ENCODE results near the gene PKMYT1. TPM values are rescaled to one million over a fixed set of nuclear protein-coding genes. Genes with fewer than 3 reads are reported as not detected.
A peak's percentile ranks its signal among the peaks of the same experiment; 100 is the strongest.

The PKMYT1 gene
- total RNA-seq, 2 donors from 2014 or later = 88.5 to 101 TPM

DNA sequence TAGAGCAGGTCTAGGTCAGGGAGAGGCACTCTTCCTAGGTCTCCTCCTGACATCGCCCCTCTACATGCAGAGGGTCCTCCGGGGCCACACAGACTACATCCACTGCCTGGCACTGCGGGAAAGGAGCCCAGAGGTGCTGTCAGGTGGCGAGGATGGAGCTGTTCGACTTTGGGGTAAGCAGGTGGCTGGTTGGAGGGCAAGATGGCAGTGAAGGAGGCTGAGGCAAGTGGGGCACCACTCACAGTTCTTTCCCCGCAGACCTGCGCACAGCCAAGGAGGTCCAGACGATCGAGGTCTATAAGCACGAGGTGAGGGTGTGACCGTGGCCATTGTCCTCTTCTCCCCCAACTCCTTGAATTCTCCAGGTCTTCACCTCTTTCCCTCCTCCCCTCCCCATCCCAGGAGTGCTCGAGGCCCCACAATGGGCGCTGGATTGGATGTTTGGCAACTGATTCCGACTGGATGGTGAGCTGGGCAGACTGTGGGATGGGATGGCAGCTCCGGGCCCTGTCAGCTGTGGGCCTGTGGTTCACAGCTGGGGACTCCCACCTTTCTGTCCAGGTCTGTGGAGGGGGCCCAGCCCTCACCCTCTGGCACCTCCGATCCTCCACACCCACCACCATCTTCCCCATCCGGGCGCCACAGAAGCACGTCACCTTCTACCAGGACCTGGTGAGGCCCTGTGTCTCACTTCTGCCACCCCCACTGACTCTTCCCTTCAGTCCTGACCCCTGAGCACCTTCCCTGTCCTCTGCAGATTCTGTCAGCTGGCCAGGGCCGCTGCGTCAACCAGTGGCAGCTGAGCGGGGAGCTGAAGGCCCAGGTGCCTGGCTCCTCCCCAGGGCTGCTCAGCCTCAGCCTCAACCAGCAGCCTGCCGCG lies 46.6 kb upstream of the PKMYT1 start:
- Histone ChIP-seq H3K36me3 (ENCODE audit: control insufficient read depth, insufficient read depth, low read length) (peaks cover 28% of the 10 kb centered on the region), H3K4me3 (ENCODE audit: low read length) (no peak overlapping the region), H3K27ac (ENCODE audit: low read depth, low read length) (no peak overlapping the region), H3K4me1 (ENCODE audit: control insufficient read depth, insufficient read depth, low read length) (peaks cover 10% of the 10 kb centered on the region), H3K9me3 (ENCODE audit: control insufficient read depth, low read length) (no peaks in the 10 kb centered on the region), H3K9ac (ENCODE audit: extremely low read depth, low read length, poor library complexity, severe bottlenecking) (no peak overlapping the region), H3K27me3 (ENCODE audit: control insufficient read depth, insufficient read depth, low read length, poor library complexity, severe bottlenecking) (peaks cover 4% of the 10 kb centered on the region)
- Mint-ChIP-seq H3K27me3 (ENCODE audit: insufficient read depth) (peaks cover 23% of the 10 kb centered on the region), H3K36me3 (ENCODE audit: low read depth) (peaks cover 23% of the 10 kb centered on the region), H3K4me3 (no peak overlapping the region), H3K4me1 (peaks cover 17% of the 10 kb centered on the region), H3K27ac (no peak overlapping the region), H3K9me3 (no peaks in the 10 kb centered on the region)
- DNase-seq = peak; percentile 66
- WGBS, 2 experiments (ENCODE audit: insufficient coverage in 1 of 2, insufficient read length in 1 of 2) = 95 to 96% methylated on average over 20 to 24 of the region's 24 CpGs
- TF ChIP-seq, protein P1, sequence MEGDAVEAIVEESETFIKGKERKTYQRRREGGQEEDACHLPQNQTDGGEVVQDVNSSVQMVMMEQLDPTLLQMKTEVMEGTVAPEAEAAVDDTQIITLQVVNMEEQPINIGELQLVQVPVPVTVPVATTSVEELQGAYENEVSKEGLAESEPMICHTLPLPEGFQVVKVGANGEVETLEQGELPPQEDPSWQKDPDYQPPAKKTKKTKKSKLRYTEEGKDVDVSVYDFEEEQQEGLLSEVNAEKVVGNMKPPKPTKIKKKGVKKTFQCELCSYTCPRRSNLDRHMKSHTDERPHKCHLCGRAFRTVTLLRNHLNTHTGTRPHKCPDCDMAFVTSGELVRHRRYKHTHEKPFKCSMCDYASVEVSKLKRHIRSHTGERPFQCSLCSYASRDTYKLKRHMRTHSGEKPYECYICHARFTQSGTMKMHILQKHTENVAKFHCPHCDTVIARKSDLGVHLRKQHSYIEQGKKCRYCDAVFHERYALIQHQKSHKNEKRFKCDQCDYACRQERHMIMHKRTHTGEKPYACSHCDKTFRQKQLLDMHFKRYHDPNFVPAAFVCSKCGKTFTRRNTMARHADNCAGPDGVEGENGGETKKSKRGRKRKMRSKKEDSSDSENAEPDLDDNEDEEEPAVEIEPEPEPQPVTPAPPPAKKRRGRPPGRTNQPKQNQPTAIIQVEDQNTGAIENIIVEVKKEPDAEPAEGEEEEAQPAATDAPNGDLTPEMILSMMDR (conservative IDR thresholded peaks at IDR 0.05) = no peak

DNA sequence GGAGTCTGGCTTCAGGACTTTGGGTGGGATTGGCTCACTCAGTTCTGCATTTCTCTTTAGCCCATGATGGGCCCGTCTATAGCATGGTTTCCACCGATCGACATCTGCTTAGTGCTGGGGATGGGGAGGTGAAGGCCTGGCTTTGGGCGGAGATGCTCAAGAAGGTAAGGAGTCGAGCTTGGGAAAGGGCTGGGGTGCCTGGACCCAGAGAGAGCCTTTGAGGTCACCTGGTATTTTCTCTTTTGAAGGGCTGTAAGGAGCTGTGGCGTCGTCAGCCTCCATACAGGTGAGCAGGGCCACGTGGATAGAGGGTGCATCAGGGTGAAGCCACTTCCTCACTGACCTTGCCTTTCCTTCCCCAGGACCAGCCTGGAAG lies 45.7 kb upstream of the PKMYT1 start:
- peaks cover 23% of the 10 kb centered on the region for H3K36me3 Mint-ChIP-seq (ENCODE audit: low read depth)
- no peak overlapping the region for H3K4me3 ChIP-seq (ENCODE audit: low read length)
- TF ChIP-seq, protein P1 (conservative IDR thresholded peaks at IDR 0.05) = no peak
- H3K27ac ChIP-seq (ENCODE audit: low read depth, low read length) = no peak overlapping the region
- peaks cover 22% of the 10 kb centered on the region for H3K4me1 Mint-ChIP-seq
- no peaks in the 10 kb centered on the region for H3K9me3 Mint-ChIP-seq
- WGBS, 2 experiments (ENCODE audit: insufficient coverage in 1 of 2, insufficient read length in 1 of 2) = 92 to 95% methylated on average over 7 to 8 of the region's 8 CpGs
- no peak overlapping the region for H3K9ac ChIP-seq (ENCODE audit: extremely low read depth, low read length, poor library complexity, severe bottlenecking)
- no peak overlapping the region for H3K27ac Mint-ChIP-seq
- peak; percentile 35 for DNase-seq
- no peak overlapping the region for H3K4me3 Mint-ChIP-seq
- H3K27me3 ChIP-seq (ENCODE audit: control insufficient read depth, insufficient read depth, low read length, poor library complexity, severe bottlenecking) = peaks cover 4% of the 10 kb centered on the region
- H3K9me3 ChIP-seq (ENCODE audit: control insufficient read depth, low read length) = no peaks in the 10 kb centered on the region
- H3K4me1 ChIP-seq (ENCODE audit: control insufficient read depth, insufficient read depth, low read length) = peaks cover 12% of the 10 kb centered on the region
- peaks cover 30% of the 10 kb centered on the region for H3K36me3 ChIP-seq (ENCODE audit: control insufficient read depth, insufficient read depth, low read length)
- peaks cover 23% of the 10 kb centered on the region for H3K27me3 Mint-ChIP-seq (ENCODE audit: insufficient read depth)

DNA sequence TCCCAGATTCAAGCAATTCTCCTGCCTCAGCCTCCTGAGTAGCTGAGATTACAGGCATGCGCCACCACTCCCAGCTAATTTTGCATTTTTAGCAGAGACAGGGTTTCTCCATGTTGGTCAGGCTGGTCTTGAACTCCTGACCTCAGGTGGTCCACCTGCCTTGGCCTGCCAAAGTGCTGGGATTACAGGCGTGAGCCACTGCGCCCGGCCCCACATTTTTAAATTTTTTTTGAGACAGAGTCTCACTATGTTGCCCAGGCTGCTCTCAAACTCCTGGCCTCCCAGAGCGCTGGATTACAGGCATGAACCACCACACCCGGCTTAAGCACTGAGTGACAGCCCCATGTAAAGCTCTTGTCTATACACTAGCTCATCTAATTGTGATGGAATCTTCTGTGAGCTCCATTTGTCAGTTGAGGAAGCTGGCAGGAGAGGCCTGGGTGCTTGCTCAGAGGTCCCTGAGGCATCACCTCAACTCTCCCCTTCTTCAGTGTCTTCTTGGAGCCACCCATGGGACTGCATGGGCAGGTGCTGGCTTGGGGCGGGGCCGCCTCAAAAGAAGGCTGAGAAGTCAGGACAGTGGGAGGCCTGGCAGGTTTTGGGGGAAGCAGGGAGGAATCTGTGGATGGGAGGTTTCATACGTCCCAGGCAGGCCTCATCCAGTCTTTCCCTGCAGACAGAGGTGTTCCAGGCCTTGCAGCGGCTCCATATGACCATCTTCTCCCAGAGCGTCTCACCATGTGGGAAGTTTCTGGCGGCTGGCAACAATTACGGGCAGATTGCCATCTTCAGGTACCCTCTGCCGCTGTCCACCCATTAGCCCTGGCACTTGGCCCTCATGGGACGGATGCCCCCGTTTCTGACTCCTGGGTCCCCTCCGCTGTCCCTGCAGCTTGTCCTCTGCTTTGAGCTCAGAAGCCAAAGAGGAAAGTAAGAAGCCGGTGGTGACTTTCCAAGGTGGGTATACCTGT lies 45.1 kb upstream of the PKMYT1 start:
- TF ChIP-seq, protein P1 (conservative IDR thresholded peaks at IDR 0.05) = no peak
- Histone ChIP-seq H3K9me3 (ENCODE audit: control insufficient read depth, low read length) (no peaks in the 10 kb centered on the region), H3K9ac (ENCODE audit: extremely low read depth, low read length, poor library complexity, severe bottlenecking) (no peak overlapping the region), H3K27ac (ENCODE audit: low read depth, low read length) (no peak overlapping the region), H3K4me1 (ENCODE audit: control insufficient read depth, insufficient read depth, low read length) (peaks cover 12% of the 10 kb centered on the region), H3K4me3 (ENCODE audit: low read length) (no peak overlapping the region), H3K36me3 (ENCODE audit: control insufficient read depth, insufficient read depth, low read length) (peaks cover 30% of the 10 kb centered on the region), H3K27me3 (ENCODE audit: control insufficient read depth, insufficient read depth, low read length, poor library complexity, severe bottlenecking) (peaks cover 4% of the 10 kb centered on the region)
- H3K9me3 Mint-ChIP-seq = no peaks in the 10 kb centered on the region
- DNase-seq = peak; percentile 51
- peak overlapping the region; percentile 83 for H3K4me3 Mint-ChIP-seq
- peaks cover 22% of the 10 kb centered on the region for H3K4me1 Mint-ChIP-seq
- peaks cover 19% of the 10 kb centered on the region for H3K27me3 Mint-ChIP-seq (ENCODE audit: insufficient read depth)
- no peak overlapping the region for H3K27ac Mint-ChIP-seq
- 91 to 95% methylated on average over 16 to 18 of the region's 18 CpGs for WGBS, 2 experiments (ENCODE audit: insufficient coverage in 1 of 2, insufficient read length in 1 of 2)
- H3K36me3 Mint-ChIP-seq (ENCODE audit: low read depth) = peaks cover 23% of the 10 kb centered on the region
